HepG2 (cell line): ENCODE data around the gene ERLIN1. TPM values are rescaled to one million over a fixed set of nuclear protein-coding genes. Genes with fewer than 3 reads are reported as not detected.

Experiments
- AKAP8 ChIP-seq: sonication (generic); formaldehyde crosslinking; IDR thresholded peaks from 2 replicates; pipeline ENCODE4 v1.5.1; 2020; ENCODE audit warnings: mild to moderate bottlenecking, missing genetic modification reagents
- DBP ChIP-seq: sonication (generic); formaldehyde crosslinking; IDR thresholded peaks from 2 replicates; pipeline ENCODE4 v1.4.0; 2020; ENCODE audit warnings: missing genetic modification reagents; ENCODE audit errors: not compliant biosample characterization
- DMAP1 ChIP-seq: IDR thresholded peaks from 2 replicates; pipeline ENCODE4 v1.6.1; 2016
- HIVEP1 ChIP-seq: sonication (generic); formaldehyde crosslinking; IDR thresholded peaks from 2 replicates; pipeline ENCODE4 v1.4.0; 2020; ENCODE audit warnings: mild to moderate bottlenecking, missing genetic modification reagents
- KAT2B ChIP-seq: fragments of 150-350 bp; IDR thresholded peaks from 2 replicates; pipeline ENCODE4 v1.6.1; 2014; ENCODE audit warnings: low read depth, low read length, borderline replicate concordance
- NFAT5 ChIP-seq: sonication (generic); formaldehyde crosslinking; IDR thresholded peaks from 2 replicates; pipeline ENCODE4 v1.4.0; 2020; ENCODE audit warnings: missing genetic modification reagents
- NFATC3 ChIP-seq: sonication (generic); formaldehyde crosslinking; IDR thresholded peaks from 2 replicates; pipeline ENCODE4 v1.5.1; 2020; ENCODE audit warnings: mild to moderate bottlenecking, missing genetic modification reagents
- NR2C2 ChIP-seq: sonication (generic); formaldehyde crosslinking; IDR thresholded peaks from 2 replicates; pipeline ENCODE4 v1.4.0; 2020; ENCODE audit warnings: missing genetic modification reagents, mild to moderate bottlenecking, moderate library complexity, borderline replicate concordance
- PLSCR1 ChIP-seq: sonication (generic); formaldehyde crosslinking; IDR thresholded peaks from 2 replicates; pipeline ENCODE4 v1.5.0; 2020; ENCODE audit warnings: missing genetic modification reagents, mild to moderate bottlenecking, borderline replicate concordance
- PRPF4 ChIP-seq: fragments of 200-400 bp; formaldehyde crosslinking; IDR thresholded peaks from 2 replicates; pipeline ENCODE4 v1.6.1; 2016; ENCODE audit warnings: low read length, low read depth; ENCODE audit not compliant: poor library complexity, severe bottlenecking
- SETDB1 ChIP-seq: sonication (generic); formaldehyde crosslinking; IDR thresholded peaks from 2 replicates; pipeline ENCODE4 v1.5.1; 2020; ENCODE audit warnings: missing genetic modification reagents, mild to moderate bottlenecking, borderline replicate concordance
- TCF7L2 ChIP-seq: IDR thresholded peaks from 2 replicates; pipeline ENCODE4 v1.6.1; 2011; ENCODE audit warnings: mild to moderate bottlenecking, low read depth, low read length, moderate library complexity
- USF2 ChIP-seq, 2 experiments: sonication (generic) in 1 of 2; formaldehyde crosslinking in 1 of 2; IDR thresholded peaks; 2 replicates each; pipeline versions ENCODE4 v1.5.1 to v1.6.1; 2011 to 2020; ENCODE audit warnings: borderline replicate concordance in 1 of 2, low read depth in 1 of 2, low read length in 1 of 2, mild to moderate bottlenecking in 1 of 2, missing genetic modification reagents in 1 of 2, moderate library complexity in 1 of 2
- WIZ ChIP-seq: sonication (generic); formaldehyde crosslinking; IDR thresholded peaks from 2 replicates; pipeline ENCODE4 v1.5.1; 2020; ENCODE audit warnings: mild to moderate bottlenecking, missing genetic modification reagents
- ZBTB25 ChIP-seq: IDR thresholded peaks from 2 replicates; pipeline ENCODE4 v1.6.1; 2018; ENCODE audit warnings: missing genetic modification reagents
- ZFP41 ChIP-seq: sonication (generic); formaldehyde crosslinking; IDR thresholded peaks from 2 replicates; pipeline ENCODE4 v1.4.0; 2020; ENCODE audit warnings: mild to moderate bottlenecking, missing genetic modification reagents, borderline replicate concordance
- ZNF629 ChIP-seq: sonication (generic); formaldehyde crosslinking; conservative IDR thresholded peaks from 2 replicates; pipeline ENCODE4 v1.5.0; 2020; ENCODE audit warnings: missing genetic modification reagents
- ZSCAN22 ChIP-seq: sonication (generic); formaldehyde crosslinking; IDR thresholded peaks from 2 replicates; pipeline ENCODE4 v1.4.0; 2020; ENCODE audit warnings: mild to moderate bottlenecking, missing genetic modification reagents
- polyA plus RNA-seq, 8 experiments: library from polyadenylated mRNA; depleted of rRNA in 3 of 8; stranded (reverse) in 7 of 8; unstranded in 1 of 8; fragments of >200 nt; fragmentation: Illumina TruSeq in 4 of 8; extraction: Trizol in 4 of 8; gene quantifications; 2 replicates each; pipeline versions ENCODE4 v1.2.1 to v1.2.3, GENCODE V29; 2011 to 2016; ENCODE audit warnings: low read depth in 4 of 8, missing spikeins in 1 of 8, mixed read lengths in 1 of 8; ENCODE audit not compliant: insufficient read depth in 1 of 8
- total RNA-seq, 5 experiments: library from RNA; depleted of rRNA; stranded (reverse); fragments of >200 nt; fragmentation: Illumina TruSeq; extraction: Trizol; gene quantifications; 2 replicates each; pipeline ENCODE4 v1.2.3, GENCODE V29; 2016; ENCODE audit warnings: low read depth in 1 of 5

Gene ERLIN1
- total and polyA plus RNA-seq, 2 of the 13 experiments (the other 11 are each of a cell fraction or from before 2014, with no cell fraction given), result 56.8 to 69.3 TPM

GRCh38 chr10:100185364-100186252 is at the start of gene ERLIN1 (continued):
- TF ChIP-seq ZNF629 (CRISPR knock-in tag) (peak; percentile 39; the same call in 1 of the 2 replicates), SETDB1 (CRISPR knock-in tag) (no peak), WIZ (CRISPR knock-in tag) (no peak), PRPF4 (no peak), DBP (CRISPR knock-in tag) (peak; percentile 91), NFAT5 (peak; percentile 91), PLSCR1 (no peak), USF2 (IDR thresholded peaks at IDR 0.05; ENCODE audit: low read depth, low read length) (no peak), USF2 (CRISPR knock-in tag; IDR thresholded peaks at IDR 0.05; ENCODE audit: borderline replicate concordance) (no peak), TCF7L2 (no peak), HIVEP1 (CRISPR knock-in tag) (no peak; the same call in 1 of the 2 replicates), NFATC3 (no peak), DMAP1 (CRISPR knock-in tag) (peak; percentile 89), ZBTB25 (CRISPR knock-in tag) (no peak; the same call in none of the 2 replicates), NR2C2 (peak; percentile 55), ZSCAN22 (peak; percentile 37; the same call in 1 of the 2 replicates), AKAP8 (CRISPR knock-in tag) (peak; percentile 70), KAT2B (no peak), ZFP41 (no peak)
